Measurements from ENCODE around the gene JMJD6.

- TF ChIP-seq POLR2AphosphoS5 (IDR thresholded peaks at IDR 0.05) (no peak), POLR2A (IDR thresholded peaks at IDR 0.05) (no peak)
- TF ChIP-seq, protein P1, sequence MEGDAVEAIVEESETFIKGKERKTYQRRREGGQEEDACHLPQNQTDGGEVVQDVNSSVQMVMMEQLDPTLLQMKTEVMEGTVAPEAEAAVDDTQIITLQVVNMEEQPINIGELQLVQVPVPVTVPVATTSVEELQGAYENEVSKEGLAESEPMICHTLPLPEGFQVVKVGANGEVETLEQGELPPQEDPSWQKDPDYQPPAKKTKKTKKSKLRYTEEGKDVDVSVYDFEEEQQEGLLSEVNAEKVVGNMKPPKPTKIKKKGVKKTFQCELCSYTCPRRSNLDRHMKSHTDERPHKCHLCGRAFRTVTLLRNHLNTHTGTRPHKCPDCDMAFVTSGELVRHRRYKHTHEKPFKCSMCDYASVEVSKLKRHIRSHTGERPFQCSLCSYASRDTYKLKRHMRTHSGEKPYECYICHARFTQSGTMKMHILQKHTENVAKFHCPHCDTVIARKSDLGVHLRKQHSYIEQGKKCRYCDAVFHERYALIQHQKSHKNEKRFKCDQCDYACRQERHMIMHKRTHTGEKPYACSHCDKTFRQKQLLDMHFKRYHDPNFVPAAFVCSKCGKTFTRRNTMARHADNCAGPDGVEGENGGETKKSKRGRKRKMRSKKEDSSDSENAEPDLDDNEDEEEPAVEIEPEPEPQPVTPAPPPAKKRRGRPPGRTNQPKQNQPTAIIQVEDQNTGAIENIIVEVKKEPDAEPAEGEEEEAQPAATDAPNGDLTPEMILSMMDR (IDR thresholded peaks at IDR 0.05): no peak
Measured at GRCh38 chr17:76755285-76755684, 28.9 kb upstream of the JMJD6 start.
